ENCODE results near the gene LRRC23. TPM values are rescaled to one million over a fixed set of nuclear protein-coding genes. Genes with fewer than 3 reads are reported as not detected.

LRRC23 gene
- total and polyA plus RNA-seq, 2 of the 13 experiments (the other 11 are each of a cell fraction or from before 2014, with no cell fraction given) = 6.0 to 7.8 TPM

GRCh38 chr12:6943722-6944380 is 39.2 kb downstream of the LRRC23 start, which contains the start of the genes C12orf57 and RNU7-1 (continued):
- TF ChIP-seq ZNF280B (CRISPR knock-in tag; IDR thresholded peaks at IDR 0.05; ENCODE audit: borderline replicate concordance) (no peak), IKZF4 (CRISPR knock-in tag; IDR thresholded peaks at IDR 0.05; ENCODE audit: borderline replicate concordance, low read depth, not compliant biosample characterization) (peak; percentile 22), ZFP37 (CRISPR knock-in tag; IDR thresholded peaks at IDR 0.05; ENCODE audit: borderline replicate concordance) (no peak), HMG20B (CRISPR knock-in tag; conservative IDR thresholded peaks at IDR 0.05) (peak; percentile 82; the same call in 1 of the 2 replicates), ATAD3A (CRISPR knock-in tag; IDR thresholded peaks at IDR 0.05) (no peak), ZNF18 (CRISPR knock-in tag; IDR thresholded peaks at IDR 0.05; ENCODE audit: insufficient replicate concordance) (peak; percentile 71), JUN (CRISPR knock-in tag; IDR thresholded peaks at IDR 0.05) (peak; percentile 82; the same call in 1 of the 2 replicates), ZNF891 (CRISPR knock-in tag; IDR thresholded peaks at IDR 0.05) (peak; percentile 34; the same call in 1 of the 2 replicates), ZNF20 (CRISPR knock-in tag; IDR thresholded peaks at IDR 0.05) (0 out of 2 replicates have a peak, but pooled peaks have one; percentile 59), NFIB (CRISPR knock-in tag; IDR thresholded peaks at IDR 0.05; ENCODE audit: borderline replicate concordance) (no peak), CCDC6 (CRISPR knock-in tag; IDR thresholded peaks at IDR 0.05) (peak; percentile 84), ZBTB40 (IDR thresholded peaks at IDR 0.05) (no peak), ZBTB40 (CRISPR knock-in tag; IDR thresholded peaks at IDR 0.05) (peak; percentile 59; the same call in 1 of the 2 replicates)
